Heart left ventricle (tissue), 16 donors: ENCODE data around the gene TCEAL9. TPM values are rescaled to one million over a fixed set of nuclear protein-coding genes. Genes with fewer than 3 reads are reported as not detected.
A peak's percentile ranks its signal among the peaks of the same experiment; 100 is the strongest.

Experiments used
- ATAC-seq, 4 donors: fragments of 200-7000 bp; cut with Tn5 transposase; one replicate each; pipeline ENCODE4 v1.9.1; 2020 to 2022; ENCODE audit warnings: moderate library complexity in 4 of 4, mild to moderate bottlenecking in 3 of 4, moderate number of reproducible peaks in 1 of 4
- DNase-seq, 5 donors: peaks; one replicate each; pipeline ENCODE4 v3.0.0-alpha.2; 2020
- H3K27ac ChIP-seq, 12 donors: fragments of 200-600 bp; sonication (generic) in 4 of 12; one replicate each; pipeline versions ENCODE4 v1.5.0 to v1.8.0; 2016 to 2022; ENCODE audit warnings: mild to moderate bottlenecking in 2 of 12
- H3K27me3 ChIP-seq, 9 donors: fragments of 200-600 bp; sonication (generic) in 2 of 9; one replicate each; pipeline versions ENCODE4 v1.5.1 to v1.8.0; 2016 to 2022; ENCODE audit warnings: mild to moderate bottlenecking in 3 of 9
- H3K36me3 ChIP-seq, 9 donors: fragments of 200-600 bp; sonication (generic) in 2 of 9; one replicate each; pipeline versions ENCODE4 v1.5.0 to v1.8.0; 2018 to 2022; ENCODE audit warnings: mild to moderate bottlenecking in 2 of 9
- H3K4me1 ChIP-seq, 12 donors: fragments of 200-600 bp; sonication (generic) in 4 of 12; one replicate each; pipeline versions ENCODE4 v1.5.0 to v1.8.0; 2016 to 2022; ENCODE audit warnings: mild to moderate bottlenecking in 3 of 12
- H3K4me3 ChIP-seq, 12 donors: fragments of 200-600 bp; sonication (generic) in 4 of 12; one replicate each; pipeline versions ENCODE4 v1.5.0 to v1.8.0; 2017 to 2022; ENCODE audit warnings: mild to moderate bottlenecking in 9 of 12, moderate library complexity in 4 of 12
- H3K9me3 ChIP-seq, 12 donors: fragments of 200-600 bp; sonication (generic) in 4 of 12; one replicate each; pipeline versions ENCODE4 v1.5.0 to v1.8.0; 2016 to 2022; ENCODE audit warnings: mild to moderate bottlenecking in 1 of 12
- CTCF ChIP-seq, 12 donors: fragments of 200-600 bp; sonication (generic) in 4 of 12; IDR thresholded peaks; one replicate each; pipeline versions ENCODE4 v1.5.0 to v1.8.0; 2018 to 2022; ENCODE audit warnings: antibody characterized with exemption in 12 of 12, mild to moderate bottlenecking in 5 of 12
- POLR2A ChIP-seq, 2 donors: fragments of 450-650 bp; IDR thresholded peaks; one replicate each; pipeline ENCODE4 v1.6.1; 2017; ENCODE audit warnings: antibody characterized with exemption in 2 of 2, mild to moderate bottlenecking in 2 of 2, moderate library complexity in 2 of 2
- WGBS, 4 donors: extraction: QIAGEN DNeasy Blood & Tissue Kit in 2 of 4; methylation state at CpG; one replicate each; pipeline versions ENCODE4 v1.1.5 to v1.1.7; 2013 to 2018; 5-methylcytosine and 5-hydroxymethylcytosine counted together
- intact Hi-C, 10 donors: fragments of 100-400 bp; cut with DNase I; formaldehyde crosslinking; loops; one replicate each; pipeline versions ENCODE4 v1.11.1 to v1.14.2; 2022
- polyA plus RNA-seq, 2 donors: library from polyadenylated mRNA; stranded (reverse); fragments of 200-250 nt; gene quantifications; one replicate each; pipeline ENCODE4 v1.2.3, GENCODE V29; 2013
- total RNA-seq, 9 donors: library from RNA; depleted of rRNA in 2 of 9; stranded (reverse); fragments of >200 nt in 2 of 9; fragmentation: NEBNext Ultra II Directional in 3 of 9; extraction: Animal tissue kit (Norgen Biotek cat#: 25700) in 3 of 9; gene quantifications; one replicate each; pipeline versions ENCODE4 v1.1.0 to v1.2.4, GENCODE V29; 2016 to 2023
- donor health status: ischemic (EF 13 %, LVEDD 7.1; RV severe dilation, severe dysfunction).
- donor health status: healthy with polysubstance abuse.
- donor health status: DM: no; HTN: yes; CAD: no.
- donor health status: DM: no; HTN: no; CAD: no.
- donor health status: ischemic (EF 25% LVEDD 6.9; RV normal size, moderate dysfunction).
- donor health status: ischemic (EF 25% LVEDD 5.7; RV mildly dilated, moderate dysfunction).
- donor health status: healthy.
- donor health status: DM: yes; HTN: yes; CAD: no.
- donor health status: ischemic (EF 35%, LVEDD 5.7; RV mildly dilated, moderate dysfunction).
- donor health status: nonischemic (EF 11% LVEDD 7.7; RV severe dilation, severe dysfunction).
- donor health status: DM: yes; HTN: yes; CAD: no.
- donor health status: PGD.
- donor health status: ischemic (EF 29% LVEDD 5.4; RV normal size, mild dysfunction).
- donor health status: nonischemic (EF 23%, LVEDD 6.1; RV moderate dilation, normal function).

Gene TCEAL9
- total and polyA plus RNA-seq, 11 donors = 15.7 to 60.3 (median 28.9) TPM

DNA sequence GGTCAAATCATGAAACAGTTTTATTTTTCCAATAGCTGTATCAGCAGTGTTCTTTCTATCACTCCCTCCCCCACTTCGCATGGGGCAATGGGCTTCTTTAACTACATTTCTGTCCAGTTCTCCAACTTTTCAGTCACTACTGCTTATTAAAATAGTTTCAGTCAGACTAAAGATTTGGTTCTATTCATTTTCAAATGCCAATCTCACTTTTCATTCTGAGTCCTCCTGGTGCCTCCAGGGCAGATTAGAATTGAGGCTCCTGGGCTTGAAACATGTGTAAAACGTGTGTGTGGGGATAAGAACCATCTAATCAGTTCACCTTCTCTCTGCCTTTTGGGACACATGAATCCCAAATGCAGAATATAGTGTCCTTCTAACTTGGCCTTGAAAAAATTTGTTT, 16.6 kb downstream of the TCEAL9 start:
- ATAC-seq (no peak), DNase-seq (no peak)
- peaks cover 0 to 16% (median 0%) of the 10 kb centered on the region in 9 donors for H3K27me3 ChIP-seq
- peaks cover 0 to 6% (median 0%) of the 10 kb centered on the region in 12 donors for H3K4me1 ChIP-seq
- H3K27ac ChIP-seq = no peak overlapping the region
- H3K4me3 ChIP-seq = no peak overlapping the region
- TF ChIP-seq POLR2A (IDR thresholded peaks at IDR 0.05) = no peak
- TF ChIP-seq CTCF (IDR thresholded peaks at IDR 0.05) = no peak
- H3K36me3 ChIP-seq = no peaks in the 10 kb centered on the region
- intact Hi-C loops = no loop called here
- no peaks in the 10 kb centered on the region for H3K9me3 ChIP-seq
- WGBS, 4 donors = 62 to 70% (median 67%) methylated on average over 2 of the region's 2 CpGs

- 68 to 97% (median 86%) methylated on average over 3 of the region's 3 CpGs for WGBS, 4 donors
- intact Hi-C loops = no loop called here
Observed at GRCh38 chrX:103373581-103373980, 17.3 kb downstream of the TCEAL9 start.

GRCh38 chrX:103376118-103376978, 20.0 kb downstream of the TCEAL9 start, which contains the start of gene BEX3:
Gene BEX3 (plus strand): TSS chrX:103376538. CDS start chrX:103377522, 984 bp downstream.
- TF ChIP-seq POLR2A (IDR thresholded peaks at IDR 0.05) (peak in 1 of 2 donors; percentile 43), CTCF (IDR thresholded peaks at IDR 0.05) (no peak)
- peaks cover 0 to 12% (median 0%) of the 10 kb centered on the region in 9 donors for H3K27me3 ChIP-seq
- peak; percentile 73 to 93 (median 92) for ATAC-seq

More at GRCh38 chrX:103373581-103373980, 17.3 kb downstream of the TCEAL9 start:
- Histone ChIP-seq H3K27ac (no peak overlapping the region), H3K4me3 (no peak overlapping the region), H3K9me3 (no peaks in the 10 kb centered on the region), H3K4me1 (peaks cover 0 to 6% (median 0%) of the 10 kb centered on the region in 12 donors), H3K36me3 (peaks cover 0 to 4% (median 0%) of the 10 kb centered on the region in 9 donors), H3K27me3 (peaks cover 0 to 16% (median 0%) of the 10 kb centered on the region in 9 donors)
- TF ChIP-seq POLR2A (IDR thresholded peaks at IDR 0.05) = no peak
- TF ChIP-seq CTCF (IDR thresholded peaks at IDR 0.05) = no peak
- no peak for ATAC-seq
- DNase-seq = no peak

DNA sequence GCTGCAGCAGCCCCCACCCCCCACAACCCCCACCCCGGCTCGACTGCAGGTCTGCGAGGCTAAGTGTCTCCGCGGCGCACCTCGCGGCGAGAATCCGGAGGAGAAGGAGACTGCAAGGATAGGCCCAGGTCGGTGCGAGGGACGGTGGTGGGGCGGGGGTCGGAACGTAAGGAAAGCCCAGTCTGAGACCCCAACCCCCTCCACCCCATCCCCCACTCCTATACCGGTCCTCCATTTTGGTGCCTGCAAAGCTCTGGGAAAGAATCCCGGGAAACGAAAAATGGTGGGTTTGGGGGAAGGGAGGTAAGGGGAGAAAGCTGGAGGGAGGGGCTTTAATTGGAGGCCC, 20.6 kb downstream of the TCEAL9 start:
- TF ChIP-seq POLR2A (IDR thresholded peaks at IDR 0.05) (no peak), CTCF (IDR thresholded peaks at IDR 0.05) (no peak)
- Histone ChIP-seq H3K27me3 (peaks cover 0 to 12% (median 0%) of the 10 kb centered on the region in 9 donors), H3K4me1 (peaks cover 0 to 6% (median 0%) of the 10 kb centered on the region in 12 donors), H3K36me3 (peaks cover 0 to 9% (median 0%) of the 10 kb centered on the region in 9 donors), H3K27ac (peak overlapping the region in 11 of 12 donors; percentile 52 to 88 (median 80)), H3K4me3 (peak overlapping the region; percentile 48 to 89 (median 72)), H3K9me3 (no peaks in the 10 kb centered on the region)
- DNase-seq (peak in 3 of 5 donors; percentile 7 to 47 (median 26)), ATAC-seq (peak in 3 of 4 donors; percentile 59 to 71 (median 65))
- intact Hi-C loops = no loop called here
- WGBS, 4 donors = 0 to 55% (median 18%) methylated on average over 17 to 19 of the region's 19 CpGs

More at GRCh38 chrX:103376118-103376978, 20.0 kb downstream of the TCEAL9 start, which contains the start of gene BEX3:
- DNase-seq = peak; percentile 35 to 64 (median 53)
- H3K27ac ChIP-seq = peak within 1 kb of the TSS in 11 of 12 donors; percentile 52 to 88 (median 80)
- H3K36me3 ChIP-seq = peaks cover 0 to 9% (median 0%) of the 10 kb centered on the region in 9 donors
- 3 to 34% (median 15%) methylated on average over 36 to 62 of the region's 62 CpGs for WGBS, 4 donors
- H3K9me3 ChIP-seq = no peaks in the 10 kb centered on the region
- peaks cover 0 to 6% (median 0%) of the 10 kb centered on the region in 12 donors for H3K4me1 ChIP-seq
- H3K4me3 ChIP-seq = peak within 1 kb of the TSS; percentile 48 to 89 (median 72)
- intact Hi-C loops = no loop called here
